ENCODE results near the gene DOCK2.
"Not testable (repeated sequence)": the region's sequence is repeated elsewhere in the genome, so short reads cannot be mapped to it uniquely, and the experiment has no call there.

The DOCK2 gene

GRCh38 chr5:169762338-169763095, 125.4 kb downstream of the DOCK2 start:
- DNase-seq, result no peak

- no peak for DNase-seq
These were observed 126.4 kb downstream of the DOCK2 start for GRCh38 chr5:169763376-169764017.

- no peak for DNase-seq
These were observed 126.9 kb downstream of the DOCK2 start for GRCh38 chr5:169764018-169764378.

GRCh38 chr5:169765176-169765996, 128.3 kb downstream of the DOCK2 start:
- DNase-seq, result no peak

GRCh38 chr5:169766943-169767342, 129.9 kb downstream of the DOCK2 start:
- DNase-seq, result not testable (repeated sequence)

GRCh38 chr5:169767938-169768337, 130.9 kb downstream of the DOCK2 start:
- no peak for DNase-seq

GRCh38 chr5:169768416-169768815, 131.3 kb downstream of the DOCK2 start:
- DNase-seq, result no peak

GRCh38 chr5:169770109-169770508, 133.0 kb downstream of the DOCK2 start:
- DNase-seq, result no peak

GRCh38 chr5:169772256-169772655, 135.2 kb downstream of the DOCK2 start:
- DNase-seq, result no peak

- no peak for DNase-seq
These were observed 135.6 kb downstream of the DOCK2 start for GRCh38 chr5:169772688-169773087.

GRCh38 chr5:169777159-169777558, 140.1 kb downstream of the DOCK2 start:
- DNase-seq, result no peak

- DNase-seq, result no peak
These were observed 141.8 kb downstream of the DOCK2 start for GRCh38 chr5:169778622-169779596.

- DNase-seq, result no peak
These were observed 144.6 kb downstream of the DOCK2 start for GRCh38 chr5:169781420-169782345.

- no peak for DNase-seq
These were observed 148.9 kb downstream of the DOCK2 start for GRCh38 chr5:169785771-169786618.

- no peak for DNase-seq
These were observed 151.1 kb downstream of the DOCK2 start for GRCh38 chr5:169788168-169788567.

- no peak for DNase-seq
These were observed 152.4 kb downstream of the DOCK2 start for GRCh38 chr5:169789417-169789940.

GRCh38 chr5:169791251-169791650, 154.2 kb downstream of the DOCK2 start:
- no peak for DNase-seq

- no peak for DNase-seq
These were observed 158.3 kb downstream of the DOCK2 start for GRCh38 chr5:169795338-169795737.

- DNase-seq, result no peak
These were observed 159.7 kb downstream of the DOCK2 start for GRCh38 chr5:169796731-169797130.

- no peak for DNase-seq
These were observed 160.5 kb downstream of the DOCK2 start for GRCh38 chr5:169797577-169797976.

Measured in activated T-cell treated with anti-CD3 and anti-CD28 coated beads, Interleukin-2, amount 50 U/mL, for 1 hour (primary cell).